K562 (cell line): ENCODE measurements around the gene ELFN2. TPM values are rescaled to one million over a fixed set of nuclear protein-coding genes. Genes with fewer than 3 reads are reported as not detected.

Experiments used
- ATAC-seq: fragments of 200-7000 bp; cut with Tn5 transposase; 3 replicates; pipeline ENCODE4 v1.9.1; 2020; ENCODE audit warnings: moderate library complexity
- BruUV-seq: library from RNA; stranded (reverse); fragments of 400-500 nt; replicated peaks from 2 replicates; lab custom pipeline; 2021; lab: Mats Ljungman, UMichigan
- CTCF ChIA-PET: fragments of 300-600 bp; formaldehyde crosslinking; extraction: SDS; loops from one replicate; lab custom pipeline; 2021; ENCODE audit warnings: low intra/inter-chr PET ratio; lab: Yijun Ruan, JAX
- POLR2A ChIA-PET: fragments of 300-600, 350-650 bp; sonication (Branson Sonifier 250); formaldehyde crosslinking; extraction: SDS; loops from one replicate; lab custom pipeline; 2021; ENCODE audit warnings: antibody characterized with exemption, inconsistent platforms; lab: Yijun Ruan, JAX
- DNase-seq, 4 experiments: peaks; one replicate each; pipeline versions ENCODE4 v3.0.0 to v3.0.0-alpha.2; 2011 to 2018; ENCODE audit warnings: low spot score in 3 of 4, mixed read lengths in 3 of 4; ENCODE audit errors: extremely low read depth in 1 of 4
- FAIRE-seq: peaks from 2 replicates; lab custom pipeline; 2011; peaks lifted over from hg19 to GRCh38; lab: Jason Lieb, UNC
- H2AFZ ChIP-seq: 2 replicates; pipeline ENCODE4 v1.6.0; 2011; ENCODE audit warnings: low read depth, low read length, control low read depth, inconsistent platforms
- H3K27ac ChIP-seq: fragments of 200-600 bp; 3 replicates; pipeline ENCODE4 v1.8.0; 2011; ENCODE audit warnings: low read depth, mild to moderate bottlenecking, control low read depth, inconsistent platforms, low read length, moderate library complexity, mixed read lengths; ENCODE audit errors: extremely low read depth
- H3K27me3 ChIP-seq, 2 experiments: fragments of 300-600 bp in 1 of 2; 2 replicates in 1 of 2; 3 replicates in 1 of 2; pipeline versions ENCODE4 v1.6.0 to v1.8.0; 2011; ENCODE audit warnings: inconsistent platforms in 2 of 2, low read length in 2 of 2, mild to moderate bottlenecking in 1 of 2, mixed read lengths in 1 of 2, moderate library complexity in 1 of 2; ENCODE audit not compliant: control insufficient read depth in 2 of 2, insufficient read depth in 2 of 2
- H3K36me3 ChIP-seq: fragments of 300-600 bp; 3 replicates; pipeline ENCODE4 v1.8.0; 2011; ENCODE audit warnings: mild to moderate bottlenecking, low read length, inconsistent platforms; ENCODE audit not compliant: control insufficient read depth, insufficient read depth
- H3K4me1 ChIP-seq, 2 experiments: fragments of 200-600 bp in 1 of 2; replicated peaks in 1 of 2; 2 replicates in 1 of 2; 3 replicates in 1 of 2; pipeline versions ENCODE4 v1.5.1 to v1.8.0; 2011; ENCODE audit warnings: inconsistent platforms in 2 of 2, low read length in 2 of 2, mild to moderate bottlenecking in 1 of 2, mixed read lengths in 1 of 2, moderate library complexity in 1 of 2; ENCODE audit not compliant: control insufficient read depth in 2 of 2, insufficient read depth in 2 of 2
- H3K4me2 ChIP-seq: 2 replicates; pipeline ENCODE4 v1.6.1; 2011; ENCODE audit warnings: low read length, control low read depth, inconsistent platforms, mixed read lengths; ENCODE audit not compliant: insufficient read depth
- H3K4me3 ChIP-seq: fragments of 200-600 bp; sonication (generic), shearing (Covaris generic); 2 replicates; pipeline ENCODE4 v1.5.1; 2016; ENCODE audit warnings: control low read depth, inconsistent platforms
- H3K79me2 ChIP-seq: fragments of 200-600 bp; 3 replicates; pipeline ENCODE4 v1.8.0; 2011; ENCODE audit warnings: low read length, inconsistent platforms; ENCODE audit not compliant: control insufficient read depth, insufficient read depth
- H3K9ac ChIP-seq, 2 experiments: 2 replicates each; pipeline versions ENCODE4 v1.6.0 to v1.6.1; 2011; ENCODE audit warnings: low read depth in 2 of 2, low read length in 2 of 2, control low read depth in 1 of 2, inconsistent platforms in 1 of 2, mild to moderate bottlenecking in 1 of 2, mixed read lengths in 1 of 2; ENCODE audit not compliant: insufficient read depth in 1 of 2
- H3K9me1 ChIP-seq: one replicate; pipeline ENCODE4 v1.6.0; 2011; ENCODE audit warnings: inconsistent platforms, mild to moderate bottlenecking, low read length, moderate library complexity; ENCODE audit not compliant: control insufficient read depth, insufficient read depth
- H3K9me3 ChIP-seq: replicated peaks from 2 replicates; pipeline ENCODE4 v1.5.1; 2011; ENCODE audit warnings: low read depth, low read length, inconsistent platforms; ENCODE audit not compliant: control insufficient read depth, insufficient read depth
- H4K20me1 ChIP-seq: replicated peaks from 2 replicates; pipeline ENCODE4 v1.6.1; 2011; ENCODE audit warnings: low read length, inconsistent platforms, mixed read lengths; ENCODE audit not compliant: control insufficient read depth, insufficient read depth
- CBX5 ChIP-seq: IDR thresholded peaks from 2 replicates; pipeline ENCODE4 v1.6.1; 2014; ENCODE audit warnings: low read depth, borderline replicate concordance
- CBX8 ChIP-seq: fragments of 200-600 bp; sonication (generic); IDR thresholded peaks from 2 replicates; pipeline ENCODE4 v1.6.1; 2012; ENCODE audit warnings: borderline replicate concordance, mixed run types, low read depth, mild to moderate bottlenecking, moderate library complexity, mixed read lengths, low read length, control low read depth, inconsistent platforms; ENCODE audit not compliant: poor library complexity, severe bottlenecking; ENCODE audit errors: extremely low read depth
- FOS ChIP-seq: IDR thresholded peaks from 3 replicates; pipeline ENCODE4 v1.6.1; 2011; ENCODE audit not compliant: insufficient read length; ENCODE audit errors: extremely low read depth
- GTF2F1 ChIP-seq: IDR thresholded peaks from 2 replicates; pipeline ENCODE4 v1.6.1; 2011; ENCODE audit warnings: low read depth, low read length, improper control_type of control experiment
- HLTF ChIP-seq: fragments of 450-650 bp; IDR thresholded peaks from 2 replicates; pipeline ENCODE4 v1.6.1; 2016
- RAD21 ChIP-seq, 2 experiments: fragments of 250-450 bp in 1 of 2; fragments of 450-650 bp in 1 of 2; sonication (Bioruptor Pico) in 1 of 2; formaldehyde crosslinking in 1 of 2; IDR thresholded peaks in 1 of 2; conservative IDR thresholded peaks in 1 of 2; 2 replicates each; pipeline versions ENCODE4 v1.4.0 to v1.8.0; 2020 to 2022; ENCODE audit warnings: mild to moderate bottlenecking in 2 of 2, moderate library complexity in 1 of 2
- RBM34 ChIP-seq: fragments of 200-400 bp; formaldehyde crosslinking; IDR thresholded peaks from 2 replicates; pipeline ENCODE4 v1.6.1; 2018; ENCODE audit warnings: low read length, borderline replicate concordance; ENCODE audit not compliant: insufficient read depth
- SAFB2 ChIP-seq: fragments of 200-400 bp; formaldehyde crosslinking; IDR thresholded peaks from 2 replicates; pipeline ENCODE4 v1.6.1; 2018; ENCODE audit warnings: borderline replicate concordance, low read length, low read depth, moderate library complexity; ENCODE audit not compliant: severe bottlenecking
- SMARCB1 ChIP-seq: IDR thresholded peaks from 2 replicates; pipeline ENCODE4 v1.6.1; 2011; ENCODE audit warnings: improper control_type of control experiment, low read depth; ENCODE audit not compliant: insufficient read length
- ZC3H8 ChIP-seq: fragments of 450-650 bp; IDR thresholded peaks from 2 replicates; pipeline ENCODE4 v1.6.1; 2017
- ZNF12 ChIP-seq: sonication (generic); formaldehyde crosslinking; IDR thresholded peaks from 2 replicates; pipeline ENCODE4 v1.4.0; 2020; ENCODE audit warnings: mild to moderate bottlenecking, missing genetic modification reagents
- ZNF445 ChIP-seq: fragments of 250-450 bp; sonication (Bioruptor Pico); IDR thresholded peaks from 2 replicates; pipeline ENCODE4 v1.4.0; 2020; ENCODE audit warnings: low read depth, mild to moderate bottlenecking, moderate library complexity
- ZNF766 ChIP-seq: fragments of 200-800 bp; sonication (Bioruptor generic); conservative IDR thresholded peaks from 2 replicates; pipeline ENCODE4 v1.6.1; 2016; ENCODE audit warnings: missing genetic modification characterization, missing compliant biosample characterization
- WGBS: fragments of 100-300 bp; shearing (Covaris generic); methylation state at CpG from one replicate; pipeline ENCODE4 v1.1.6; 2016; ENCODE audit warnings: low coverage, mixed read lengths; ENCODE audit not compliant: insufficient coverage; ENCODE audit errors: missing lambda C conversion rate; 5-methylcytosine and 5-hydroxymethylcytosine counted together
- in situ Hi-C: fragments of 300-500 bp; cut with MboI; formaldehyde crosslinking; loops from 4 replicates; pipeline ENCODE4 v1.15.0; 2018; ENCODE audit warnings: inconsistent platforms, mixed read lengths
- intact Hi-C: fragments of 100-400 bp; cut with micrococcal nuclease; formaldehyde crosslinking; loops from 2 replicates; pipeline ENCODE4 v1.14.2; 2022
- polyA plus RNA-seq, 8 experiments: library from polyadenylated mRNA; depleted of rRNA in 4 of 8; stranded (reverse) in 5 of 8; unstranded in 3 of 8; fragments of >200 nt; fragmentation: Nextera tagmentation in 2 of 8; fragmentation: Illumina TruSeq in 1 of 8; extraction: Ambion mirVana in 2 of 8; extraction: Trizol in 1 of 8; gene quantifications; 2 replicates each; pipeline versions ENCODE4 v1.2.1 to v1.2.3, GENCODE V29; 2011 to 2014; ENCODE audit warnings: inconsistent platforms in 1 of 8, missing spikeins in 1 of 8
- total RNA-seq, 7 experiments: library from RNA; depleted of rRNA in 6 of 7; stranded (reverse); fragments of >200 nt in 6 of 7; fragmentation: Illumina TruSeq in 2 of 7; extraction: Trizol in 2 of 7; gene quantifications; 2 replicates each; pipeline versions ENCODE4 v1.2.1 to v1.2.3, GENCODE V29; 2011 to 2021; ENCODE audit warnings: low replicate concordance in 1 of 7
- TF ChIP-seq, protein P1 (sequence below): fragments of 450-650 bp; formaldehyde crosslinking; IDR thresholded peaks from 2 replicates; pipeline ENCODE4 v1.4.0; 2022; ENCODE audit warnings: missing genetic modification characterization
- TF ChIP-seq, protein P2 (sequence below), 2 experiments: fragments of 450-650 bp; IDR thresholded peaks; 2 replicates each; pipeline ENCODE4 v1.6.1; 2018; ENCODE audit warnings: mild to moderate bottlenecking in 2 of 2, low read depth in 1 of 2; ENCODE audit not compliant: partially characterized antibody in 2 of 2

Gene ELFN2
- total and polyA plus RNA-seq, 9 of the 15 experiments (the other 6 are each of a cell fraction or from before 2014, with no cell fraction given) = not detected

GRCh38 chr22:37409459-37410050 is 17.7 kb downstream of the ELFN2 start:
- no peak overlapping the region for H3K4me2 ChIP-seq
- peaks cover 0 to 5% of the 10 kb centered on the region in 2 experiments; a peak in 2 of 5 replicates for H3K4me1 ChIP-seq
- H3K9me3 ChIP-seq = no peaks in the 10 kb centered on the region
- no peaks in the 10 kb centered on the region for H3K36me3 ChIP-seq
- ChIA-PET POLR2A (no interaction called here), CTCF (no interaction called here)
- intact Hi-C loops (no loop called here), in situ Hi-C loops (no loop called here)
- H3K27ac ChIP-seq = no peak overlapping the region
- TF ChIP-seq SAFB2 = no peak
- TF ChIP-seq, protein P1, sequence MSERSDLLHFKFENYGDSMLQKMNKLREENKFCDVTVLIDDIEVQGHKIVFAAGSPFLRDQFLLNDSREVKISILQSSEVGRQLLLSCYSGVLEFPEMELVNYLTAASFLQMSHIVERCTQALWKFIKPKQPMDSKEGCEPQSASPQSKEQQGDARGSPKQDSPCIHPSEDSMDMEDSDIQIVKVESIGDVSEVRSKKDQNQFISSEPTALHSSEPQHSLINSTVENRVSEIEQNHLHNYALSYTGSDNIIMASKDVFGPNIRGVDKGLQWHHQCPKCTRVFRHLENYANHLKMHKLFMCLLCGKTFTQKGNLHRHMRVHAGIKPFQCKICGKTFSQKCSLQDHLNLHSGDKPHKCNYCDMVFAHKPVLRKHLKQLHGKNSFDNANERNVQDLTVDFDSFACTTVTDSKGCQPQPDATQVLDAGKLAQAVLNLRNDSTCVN (CRISPR knock-in tag) = no peak
- no peak for TF ChIP-seq RAD21 (CRISPR knock-in tag; conservative IDR thresholded peaks at IDR 0.05 in 1 of 2, IDR thresholded peaks at IDR 0.05 in 1 of 2)
- no peak for TF ChIP-seq GTF2F1
- no peak for TF ChIP-seq RBM34
- TF ChIP-seq ZNF12 (CRISPR knock-in tag) = no peak
- TF ChIP-seq CBX8 = no peak
- no peak for TF ChIP-seq CBX5
- TF ChIP-seq ZNF766 (CRISPR knock-in tag) = no peak
- TF ChIP-seq ZC3H8 = no peak
- TF ChIP-seq FOS = no peak
- no peak for TF ChIP-seq ZNF445 (CRISPR knock-in tag)
- TF ChIP-seq, protein P2, sequence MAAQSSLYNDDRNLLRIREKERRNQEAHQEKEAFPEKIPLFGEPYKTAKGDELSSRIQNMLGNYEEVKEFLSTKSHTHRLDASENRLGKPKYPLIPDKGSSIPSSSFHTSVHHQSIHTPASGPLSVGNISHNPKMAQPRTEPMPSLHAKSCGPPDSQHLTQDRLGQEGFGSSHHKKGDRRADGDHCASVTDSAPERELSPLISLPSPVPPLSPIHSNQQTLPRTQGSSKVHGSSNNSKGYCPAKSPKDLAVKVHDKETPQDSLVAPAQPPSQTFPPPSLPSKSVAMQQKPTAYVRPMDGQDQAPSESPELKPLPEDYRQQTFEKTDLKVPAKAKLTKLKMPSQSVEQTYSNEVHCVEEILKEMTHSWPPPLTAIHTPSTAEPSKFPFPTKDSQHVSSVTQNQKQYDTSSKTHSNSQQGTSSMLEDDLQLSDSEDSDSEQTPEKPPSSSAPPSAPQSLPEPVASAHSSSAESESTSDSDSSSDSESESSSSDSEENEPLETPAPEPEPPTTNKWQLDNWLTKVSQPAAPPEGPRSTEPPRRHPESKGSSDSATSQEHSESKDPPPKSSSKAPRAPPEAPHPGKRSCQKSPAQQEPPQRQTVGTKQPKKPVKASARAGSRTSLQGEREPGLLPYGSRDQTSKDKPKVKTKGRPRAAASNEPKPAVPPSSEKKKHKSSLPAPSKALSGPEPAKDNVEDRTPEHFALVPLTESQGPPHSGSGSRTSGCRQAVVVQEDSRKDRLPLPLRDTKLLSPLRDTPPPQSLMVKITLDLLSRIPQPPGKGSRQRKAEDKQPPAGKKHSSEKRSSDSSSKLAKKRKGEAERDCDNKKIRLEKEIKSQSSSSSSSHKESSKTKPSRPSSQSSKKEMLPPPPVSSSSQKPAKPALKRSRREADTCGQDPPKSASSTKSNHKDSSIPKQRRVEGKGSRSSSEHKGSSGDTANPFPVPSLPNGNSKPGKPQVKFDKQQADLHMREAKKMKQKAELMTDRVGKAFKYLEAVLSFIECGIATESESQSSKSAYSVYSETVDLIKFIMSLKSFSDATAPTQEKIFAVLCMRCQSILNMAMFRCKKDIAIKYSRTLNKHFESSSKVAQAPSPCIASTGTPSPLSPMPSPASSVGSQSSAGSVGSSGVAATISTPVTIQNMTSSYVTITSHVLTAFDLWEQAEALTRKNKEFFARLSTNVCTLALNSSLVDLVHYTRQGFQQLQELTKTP (IDR thresholded peaks at IDR 0.05; ENCODE audit: low read depth in 1 of 2, partially characterized antibody in 2 of 2) = no peak
- TF ChIP-seq SMARCB1 = no peak
- TF ChIP-seq HLTF = no peak
- H3K9ac ChIP-seq = no peak overlapping the region
- no peaks in the 10 kb centered on the region for H4K20me1 ChIP-seq
- H3K9me1 ChIP-seq = no peaks in the 10 kb centered on the region
- ATAC-seq (no peak), DNase-seq (no peak), FAIRE-seq (no peak)
- 2% methylated on average over 12 of the region's 13 CpGs for WGBS
- H3K27me3 ChIP-seq = peaks cover 6 to 41% of the 10 kb centered on the region in 2 experiments; a peak in 4 of 5 replicates
- no peak overlapping the region for H3K4me3 ChIP-seq
- H3K79me2 ChIP-seq = no peaks in the 10 kb centered on the region
- no TSS peak for BruUV-seq
- no peak overlapping the region for H2AFZ ChIP-seq
